ENCODE data around the gene C5. TPM values are rescaled to one million over a fixed set of nuclear protein-coding genes. Genes with fewer than 3 reads are reported as not detected.

Gene C5
- total RNA-seq, 2 experiments from 2014 or later = 3.8 to 7.9 TPM

DNA sequence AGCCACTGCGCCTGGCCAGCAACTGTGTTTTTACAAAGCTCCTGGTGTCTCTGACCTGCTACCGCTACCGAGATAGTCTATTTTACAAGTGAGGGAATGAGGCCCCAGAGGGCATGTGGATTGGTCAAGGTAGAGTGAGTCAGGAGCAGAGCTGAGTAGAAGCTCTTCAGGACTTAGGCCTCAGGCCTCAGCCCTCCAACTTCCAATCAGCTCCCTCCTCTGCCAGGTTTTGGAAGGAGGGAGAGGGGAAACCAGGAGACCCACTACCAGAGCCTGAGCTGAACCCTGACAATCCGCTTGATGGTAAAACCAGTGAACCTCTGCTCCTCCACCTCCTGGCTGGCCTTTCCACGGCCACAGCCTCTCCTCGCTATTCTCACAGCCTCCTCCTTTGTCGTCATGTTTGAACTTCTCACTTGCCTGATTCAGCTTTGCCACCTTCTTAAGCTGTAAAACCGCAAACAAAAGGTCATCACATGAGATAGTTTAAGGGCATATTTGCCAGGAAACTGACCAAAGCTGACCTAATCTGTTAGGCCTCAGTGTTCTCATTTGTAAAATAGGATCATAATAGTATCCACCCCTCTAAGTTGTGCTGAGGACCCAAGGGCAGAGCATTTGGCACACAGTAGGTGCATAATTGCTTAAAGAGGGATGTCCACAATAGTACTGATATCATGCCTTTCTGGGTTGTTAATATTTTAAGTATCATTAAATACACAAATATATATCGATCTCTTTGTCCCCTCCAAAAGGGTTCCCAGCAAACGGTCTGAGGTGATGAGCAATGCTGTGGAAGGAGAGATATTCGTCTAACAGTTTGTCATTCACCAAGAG, 125.2 kb downstream of the C5 start:
- no TSS peak for BruUV-seq (replicated peaks)
- no peaks in the 10 kb centered on the region for H3K9me2 ChIP-seq (ENCODE audit: insufficient read depth, low read length)
- H2AFZ ChIP-seq (ENCODE audit: low read length) = no peak overlapping the region; the same call in 1 of the 2 replicates
- no peak for DNase-seq (ENCODE audit: low spot score)
- peak overlapping the region; percentile 74 for H3K4me3 ChIP-seq (ENCODE audit: low read depth, low read length, poor library complexity, severe bottlenecking)
- peaks cover 13% of the 10 kb centered on the region; the same call in 1 of the 2 replicates for H3K79me2 ChIP-seq (ENCODE audit: insufficient read depth, low read depth, low read length)
- ChIA-PET CTCF (ENCODE audit: unreplicated experiment) (interaction anchor here (2.3 kb wide), 1 partner anchor 21 kb away, joined by 7 read pairs; no protein-coding TSS in a partner anchor), POLR2A (interaction anchor here (0.5 to 21.2 kb wide), 11 partner anchors 9 to 1058 kb away, joined by 3 to 372 read pairs (median 4); no protein-coding TSS in a partner anchor)
- H3K27ac ChIP-seq (ENCODE audit: low read depth, low read length, poor library complexity, severe bottlenecking) = peak overlapping the region; percentile 96
- no peaks in the 10 kb centered on the region for H3K9me3 ChIP-seq (ENCODE audit: low read length)
- TF ChIP-seq, protein P1, sequence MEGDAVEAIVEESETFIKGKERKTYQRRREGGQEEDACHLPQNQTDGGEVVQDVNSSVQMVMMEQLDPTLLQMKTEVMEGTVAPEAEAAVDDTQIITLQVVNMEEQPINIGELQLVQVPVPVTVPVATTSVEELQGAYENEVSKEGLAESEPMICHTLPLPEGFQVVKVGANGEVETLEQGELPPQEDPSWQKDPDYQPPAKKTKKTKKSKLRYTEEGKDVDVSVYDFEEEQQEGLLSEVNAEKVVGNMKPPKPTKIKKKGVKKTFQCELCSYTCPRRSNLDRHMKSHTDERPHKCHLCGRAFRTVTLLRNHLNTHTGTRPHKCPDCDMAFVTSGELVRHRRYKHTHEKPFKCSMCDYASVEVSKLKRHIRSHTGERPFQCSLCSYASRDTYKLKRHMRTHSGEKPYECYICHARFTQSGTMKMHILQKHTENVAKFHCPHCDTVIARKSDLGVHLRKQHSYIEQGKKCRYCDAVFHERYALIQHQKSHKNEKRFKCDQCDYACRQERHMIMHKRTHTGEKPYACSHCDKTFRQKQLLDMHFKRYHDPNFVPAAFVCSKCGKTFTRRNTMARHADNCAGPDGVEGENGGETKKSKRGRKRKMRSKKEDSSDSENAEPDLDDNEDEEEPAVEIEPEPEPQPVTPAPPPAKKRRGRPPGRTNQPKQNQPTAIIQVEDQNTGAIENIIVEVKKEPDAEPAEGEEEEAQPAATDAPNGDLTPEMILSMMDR (conservative IDR thresholded peaks at IDR 0.05; ENCODE audit: low read length) = no peak
- no peak for TF ChIP-seq EZH2phosphoT487 (IDR thresholded peaks at IDR 0.05; ENCODE audit: borderline replicate concordance, low read depth, low read length)
- no peaks in the 10 kb centered on the region for H4K20me1 ChIP-seq (ENCODE audit: insufficient read depth, low read length)
- intact Hi-C loops (cut with micrococcal nuclease; ENCODE audit: unreplicated experiment) = loop anchor here (10.0 kb wide), 1 partner anchor 1020 kb away; no protein-coding TSS in a partner anchor
- peaks cover 97% of the 10 kb centered on the region for H3K4me1 ChIP-seq (ENCODE audit: insufficient read depth, low read length, poor library complexity, severe bottlenecking)
- peaks cover 25% of the 10 kb centered on the region for H3K36me3 ChIP-seq (ENCODE audit: insufficient read depth, low read length)
- peak overlapping the region; percentile 95 for H3K4me2 ChIP-seq (ENCODE audit: low read length)

GRCh38 chr9:120923620-120924328, 126.3 kb downstream of the C5 start:
- Histone ChIP-seq H3K9me3 (ENCODE audit: low read length) (no peaks in the 10 kb centered on the region), H3K36me3 (ENCODE audit: insufficient read depth, low read length) (peaks cover 28% of the 10 kb centered on the region), H3K4me1 (ENCODE audit: insufficient read depth, low read length, poor library complexity, severe bottlenecking) (peaks cover 89% of the 10 kb centered on the region), H3K4me2 (ENCODE audit: low read length) (peak overlapping the region; percentile 25; the same call in 1 of the 2 replicates), H4K20me1 (ENCODE audit: insufficient read depth, low read length) (no peaks in the 10 kb centered on the region), H3K4me3 (ENCODE audit: low read depth, low read length, poor library complexity, severe bottlenecking) (no peak overlapping the region), H3K79me2 (ENCODE audit: insufficient read depth, low read depth, low read length) (peaks cover 9% of the 10 kb centered on the region; the same call in 1 of the 2 replicates), H2AFZ (ENCODE audit: low read length) (no peak overlapping the region), H3K27ac (ENCODE audit: low read depth, low read length, poor library complexity, severe bottlenecking) (no peak overlapping the region), H3K9me2 (ENCODE audit: insufficient read depth, low read length) (no peaks in the 10 kb centered on the region)
- intact Hi-C loops (cut with micrococcal nuclease; ENCODE audit: unreplicated experiment) = loop anchor here (10.0 kb wide), 1 partner anchor 1021 kb away; no protein-coding TSS in a partner anchor
- POLR2A ChIA-PET = interaction anchor here (0.6 to 21.2 kb wide), 5 partner anchors 8 to 1059 kb away, joined by 4 to 372 read pairs (median 15); no protein-coding TSS in a partner anchor
- DNase-seq (ENCODE audit: low spot score) = no peak
- CTCF ChIA-PET (ENCODE audit: unreplicated experiment) = interaction anchor here (1.3 kb wide), 1 partner anchor 17 kb away, joined by 3 read pairs; no protein-coding TSS in a partner anchor
- TF ChIP-seq, protein P1 (conservative IDR thresholded peaks at IDR 0.05; ENCODE audit: low read length) = no peak
- no peak for TF ChIP-seq EZH2phosphoT487 (IDR thresholded peaks at IDR 0.05; ENCODE audit: borderline replicate concordance, low read depth, low read length)
- BruUV-seq (replicated peaks) = no TSS peak
